Measurements from ENCODE around the gene ELAVL2. TPM values are rescaled to one million over a fixed set of nuclear protein-coding genes. Genes with fewer than 3 reads are reported as not detected.

The ELAVL2 gene
- total RNA-seq, 1 donor from 2014 or later, result not detected

- H3K4me3 ChIP-seq, result no peak overlapping the region
- H3K27ac ChIP-seq, result no peak overlapping the region
- no peaks in the 10 kb centered on the region for H3K27me3 ChIP-seq (ENCODE audit: low read depth)
- ATAC-seq (no peak), DNase-seq (no peak)
- no peaks in the 10 kb centered on the region for H3K4me1 ChIP-seq
- no peak for TF ChIP-seq CTCF (IDR thresholded peaks at IDR 0.05)
- no peaks in the 10 kb centered on the region for H3K9me3 ChIP-seq
- intact Hi-C loops (cut with DNase I), result no loop called here
- H3K36me3 ChIP-seq, result no peaks in the 10 kb centered on the region
Measured at GRCh38 chr9:23644326-23644725, 181.7 kb downstream of the ELAVL2 start.

- no peak for TF ChIP-seq CTCF (IDR thresholded peaks at IDR 0.05)
- DNase-seq, result no peak
- intact Hi-C loops (cut with DNase I), result no loop called here
- H3K36me3 ChIP-seq, result no peaks in the 10 kb centered on the region
- H3K27ac ChIP-seq, result no peak overlapping the region
- H3K27me3 ChIP-seq (ENCODE audit: low read depth), result no peaks in the 10 kb centered on the region
- ATAC-seq, result no peak
- no peaks in the 10 kb centered on the region for H3K4me1 ChIP-seq
- H3K9me3 ChIP-seq, result no peaks in the 10 kb centered on the region
- no peak overlapping the region for H3K4me3 ChIP-seq
Measured at GRCh38 chr9:23643656-23644258, 182.3 kb downstream of the ELAVL2 start.
